Pancreas (tissue), 10 donors: ENCODE measurements around the gene TICAM2. TPM values are rescaled to one million over a fixed set of nuclear protein-coding genes. Genes with fewer than 3 reads are reported as not detected.

Experiments used
- ATAC-seq, 4 donors: fragments of 200-7000 bp; cut with Tn5 transposase; one replicate each; pipeline versions ENCODE4 v1.8.0 to v1.9.1; 2020; ENCODE audit warnings: mild to moderate bottlenecking in 4 of 4, moderate library complexity in 4 of 4
- DNase-seq, 6 donors: peaks; one replicate each; pipeline ENCODE4 v3.0.0-alpha.2; 2020
- FAIRE-seq: peaks from 2 replicates; lab custom pipeline; 2012; peaks lifted over from hg19 to GRCh38; lab: Jason Lieb, UNC
- H3K27ac ChIP-seq, 4 donors: fragments of 200-600 bp; sonication (generic); 1 replicate in 3 of 4; 2 replicates in 1 of 4; pipeline versions ENCODE4 v1.5.0 to v1.8.0; 2020
- H3K27me3 ChIP-seq, 4 donors: fragments of 200-600 bp; one replicate each; pipeline ENCODE4 v1.8.0; 2021
- H3K36me3 ChIP-seq, 3 donors: fragments of 200-600 bp; sonication (generic) in 1 of 3; one replicate each; pipeline versions ENCODE4 v1.5.0 to v1.8.0; 2020 to 2021
- H3K4me1 ChIP-seq, 3 donors: fragments of 200-600 bp; one replicate each; pipeline ENCODE4 v1.8.0; 2021
- H3K4me3 ChIP-seq, 4 donors: fragments of 200-600 bp; sonication (generic) in 2 of 4; one replicate each; pipeline versions ENCODE4 v1.5.0 to v1.8.0; 2020 to 2021
- H3K9me3 ChIP-seq, 4 donors: fragments of 200-600 bp; one replicate each; pipeline ENCODE4 v1.8.0; 2021
- CTCF ChIP-seq, 4 donors: fragments of 200-600 bp; sonication (generic) in 3 of 4; IDR thresholded peaks; one replicate each; pipeline versions ENCODE4 v1.5.0 to v1.8.0; 2021; ENCODE audit warnings: antibody characterized with exemption in 4 of 4
- WGBS, 2 donors: extraction: QIAGEN DNeasy Blood & Tissue Kit; methylation state at CpG; one replicate each; pipeline ENCODE4 v1.1.7; 2013; 5-methylcytosine and 5-hydroxymethylcytosine counted together
- intact Hi-C, 3 donors: fragments of 100-400 bp; cut with DNase I; formaldehyde crosslinking; loops; one replicate each; pipeline versions ENCODE4 v1.11.1 to v1.14.2; 2022
- polyA plus RNA-seq, 2 donors: library from polyadenylated mRNA; stranded (reverse); fragments of 200-250 nt; gene quantifications; one replicate each; pipeline ENCODE4 v1.2.3, GENCODE V29; 2013
- total RNA-seq, 6 donors: library from RNA; stranded (reverse); fragmentation: NEBNext Ultra II Directional in 4 of 6; extraction: Animal tissue kit (Norgen Biotek cat#: 25700) in 4 of 6; gene quantifications; one replicate each; pipeline versions ENCODE4 v1.2.1 to v1.2.4, GENCODE V29; 2021 to 2023
- donor health status: healthy with polysubstance abuse.
- donor health status: DM: no; HTN: no; CAD: no; lungs with moderate emphysema.
- donor health status: DM: no; HTN: no; CAD: no.
- donor health status: control.
- donor health status: control.
- donor health status: Bipolar disorder and iron deficiency.
- donor health status: DM: yes; HTN: yes; CAD: no.
- donor health status: DM: no; HTN: no; CAD: no.
- donor health status: DM: no; HTN: no; CAD: no.
- donor health status: DM: yes; HTN: yes; CAD: no.

The TICAM2 gene
- total and polyA plus RNA-seq, 8 donors: 1.4 to 3.4 (median 2.0) TPM

- no peak for FAIRE-seq
- Histone ChIP-seq H3K36me3 (no peaks in the 10 kb centered on the region), H3K27me3 (no peaks in the 10 kb centered on the region), H3K4me3 (no peak overlapping the region), H3K27ac (no peak overlapping the region), H3K9me3 (no peaks in the 10 kb centered on the region), H3K4me1 (no peaks in the 10 kb centered on the region)
- WGBS, 2 donors: 63 to 68% methylated on average over 2 of the region's 2 CpGs
- peak in 2 of 4 donors; percentile 42 to 45 for ATAC-seq
- TF ChIP-seq CTCF (IDR thresholded peaks at IDR 0.05): no peak
- intact Hi-C loops: no loop called here
- no peak for DNase-seq
Measured at GRCh38 chr5:115565233-115565632, 37.0 kb downstream of the TICAM2 start.

- 79 to 83% methylated on average over 3 of the region's 3 CpGs for WGBS, 2 donors
- intact Hi-C loops: no loop called here
- Histone ChIP-seq H3K9me3 (no peaks in the 10 kb centered on the region), H3K36me3 (no peaks in the 10 kb centered on the region), H3K27ac (no peak overlapping the region), H3K27me3 (no peaks in the 10 kb centered on the region), H3K4me3 (no peak overlapping the region), H3K4me1 (peaks cover 12 to 23% (median 17%) of the 10 kb centered on the region in 3 donors)
- no peak for TF ChIP-seq CTCF (IDR thresholded peaks at IDR 0.05)
- DNase-seq: no peak
- FAIRE-seq: no peak
- ATAC-seq: no peak
Measured at GRCh38 chr5:115561176-115561575, 41.1 kb downstream of the TICAM2 start.

GRCh38 chr5:115559524-115559923 is 42.8 kb downstream of the TICAM2 start:
- Histone ChIP-seq H3K36me3 (no peaks in the 10 kb centered on the region), H3K4me1 (peaks cover 12 to 23% (median 17%) of the 10 kb centered on the region in 3 donors), H3K27ac (no peak overlapping the region), H3K4me3 (no peak overlapping the region), H3K9me3 (no peaks in the 10 kb centered on the region), H3K27me3 (no peaks in the 10 kb centered on the region)
- intact Hi-C loops: no loop called here
- TF ChIP-seq CTCF (IDR thresholded peaks at IDR 0.05): no peak
- FAIRE-seq (no peak), DNase-seq (no peak), ATAC-seq (no peak)

- no peak for TF ChIP-seq CTCF (IDR thresholded peaks at IDR 0.05)
- intact Hi-C loops: no loop called here
- Histone ChIP-seq H3K4me1 (peaks cover 12 to 23% (median 17%) of the 10 kb centered on the region in 3 donors), H3K27me3 (no peaks in the 10 kb centered on the region), H3K9me3 (no peaks in the 10 kb centered on the region), H3K27ac (peak overlapping the region; percentile 64 to 82 (median 74)), H3K36me3 (no peaks in the 10 kb centered on the region), H3K4me3 (no peak overlapping the region)
- WGBS, 2 donors: 4 to 12% methylated on average over 4 of the region's 4 CpGs
- peak; percentile 48 to 68 (median 58) for ATAC-seq
- FAIRE-seq: no peak
- DNase-seq: peak in 2 of 6 donors; percentile 37 to 48
Measured at GRCh38 chr5:115558388-115558956, 43.8 kb downstream of the TICAM2 start.

GRCh38 chr5:115557667-115558387 is 44.5 kb downstream of the TICAM2 start:
- H3K27ac ChIP-seq: peak overlapping the region; percentile 64 to 82 (median 74)
- 33 to 39% methylated on average over 3 of the region's 3 CpGs for WGBS, 2 donors
- intact Hi-C loops: no loop called here
- no peak overlapping the region for H3K4me3 ChIP-seq
- no peaks in the 10 kb centered on the region for H3K36me3 ChIP-seq
- TF ChIP-seq CTCF (IDR thresholded peaks at IDR 0.05): no peak
- FAIRE-seq: no peak
- H3K4me1 ChIP-seq: peaks cover 12 to 23% (median 17%) of the 10 kb centered on the region in 3 donors
- DNase-seq: peak in 4 of 6 donors; percentile 37 to 64 (median 60)
- H3K9me3 ChIP-seq: no peaks in the 10 kb centered on the region
- H3K27me3 ChIP-seq: no peaks in the 10 kb centered on the region
- ATAC-seq: peak; percentile 92 to 95 (median 94)
